HG03095 (cell line): ENCODE results near the gene GPD2.

Experiments
- ATAC-seq: cut with Tn5 transposase; IDR thresholded peaks from one replicate; pipeline ENCODE4 v1.9.1; 2021; ENCODE audit warnings: moderate library complexity; ENCODE audit not compliant: unreplicated experiment

The GPD2 gene

DNA sequence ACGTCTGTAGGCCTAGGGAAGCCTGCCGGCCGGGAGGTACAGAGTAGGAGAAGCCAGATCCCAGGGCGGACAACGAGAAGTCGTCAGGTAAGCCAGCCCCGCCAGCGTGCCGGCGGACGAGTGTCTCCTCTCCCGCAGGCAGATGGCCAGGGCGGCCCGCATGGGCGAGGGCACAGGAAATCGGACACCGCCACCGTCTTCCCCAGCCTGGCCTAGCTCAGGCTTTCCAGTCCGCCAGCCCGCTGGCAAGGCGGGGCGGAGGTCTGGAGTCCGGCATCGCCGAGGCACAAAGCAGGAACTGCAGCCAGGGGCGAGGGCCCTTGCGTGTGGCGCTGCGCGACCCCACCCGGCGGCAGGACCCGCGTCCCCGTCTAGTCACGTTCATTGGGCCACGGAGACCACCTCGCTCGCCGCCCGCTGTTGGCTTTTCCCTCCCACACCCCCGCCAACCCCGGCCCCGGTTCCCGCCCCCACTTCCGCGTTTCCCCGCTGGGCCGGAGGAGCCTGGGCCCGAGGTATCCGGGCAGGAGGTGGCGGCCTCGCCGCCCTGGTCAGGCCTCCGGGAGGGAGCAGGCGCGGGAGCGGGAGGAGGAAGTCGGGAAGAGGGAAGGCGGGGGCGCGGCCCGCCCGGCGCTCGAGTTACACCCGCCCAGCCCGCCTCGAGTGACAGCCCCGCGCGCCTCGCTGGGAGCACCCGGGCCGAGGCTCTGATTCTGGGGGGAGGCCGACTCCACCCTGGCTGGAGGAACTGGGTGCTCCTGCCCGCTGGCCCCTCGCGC is at the start of gene GPD2:
Gene GPD2 (plus strand): TSS at position 662 of the 779 bp plus-strand sequence. CDS start 39,727 bp downstream, outside the sequence.
- ATAC-seq = peak; percentile 54

DNA sequence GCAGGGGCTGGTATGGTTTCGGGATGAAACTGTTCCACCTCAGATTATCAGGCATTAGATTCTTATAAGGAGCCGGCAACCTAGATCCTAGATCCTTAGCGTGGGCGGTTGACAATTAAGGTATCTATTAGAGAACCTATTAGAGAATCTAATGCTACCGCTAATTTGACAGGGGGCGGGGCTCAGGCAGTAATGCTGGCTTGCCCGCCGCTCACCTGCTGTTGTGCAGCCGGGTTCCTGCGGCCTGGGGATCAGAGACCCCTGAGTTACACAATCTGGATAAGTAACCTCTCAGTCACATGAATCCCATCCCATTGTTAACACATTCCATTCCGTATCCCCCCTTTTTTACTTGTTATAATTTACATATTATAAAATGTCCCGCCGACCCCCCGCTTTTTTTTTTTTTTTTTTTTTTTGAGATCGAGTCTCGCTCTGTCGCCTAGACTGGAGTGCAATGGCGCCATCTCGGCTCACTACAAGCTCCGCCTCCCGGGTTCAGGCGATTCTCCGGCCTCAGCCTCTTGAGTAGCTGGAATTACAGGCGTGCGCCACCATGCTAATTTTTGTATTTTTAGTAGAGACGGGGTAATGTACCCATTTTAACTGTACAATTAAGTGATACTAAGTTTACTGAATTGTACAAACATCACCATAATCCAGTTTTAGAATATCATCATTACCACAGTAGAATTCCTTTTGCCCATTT is 42.0 kb upstream of the GPD2 start:
- ATAC-seq = no peak

DNA sequence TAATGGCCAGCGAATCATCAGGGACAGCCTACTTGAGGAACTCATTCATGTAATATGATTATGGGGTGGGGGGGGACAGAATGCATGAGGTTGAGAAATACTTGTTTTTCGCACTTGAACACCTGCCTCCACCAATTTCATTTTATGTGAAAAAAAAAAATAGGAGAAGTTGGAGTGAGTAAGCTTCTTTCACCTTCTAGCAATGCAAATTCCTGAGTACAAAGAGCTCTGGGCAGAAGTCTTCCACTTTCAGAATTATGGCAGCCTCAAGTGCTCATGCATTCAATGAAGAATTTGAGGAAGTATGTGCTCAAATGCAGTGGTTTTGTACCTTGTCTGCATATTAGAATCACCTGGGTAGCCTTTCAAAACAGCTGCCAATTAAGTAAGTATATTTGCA is 40.1 kb upstream of the GPD2 start:
- peak; percentile 25 for ATAC-seq

DNA sequence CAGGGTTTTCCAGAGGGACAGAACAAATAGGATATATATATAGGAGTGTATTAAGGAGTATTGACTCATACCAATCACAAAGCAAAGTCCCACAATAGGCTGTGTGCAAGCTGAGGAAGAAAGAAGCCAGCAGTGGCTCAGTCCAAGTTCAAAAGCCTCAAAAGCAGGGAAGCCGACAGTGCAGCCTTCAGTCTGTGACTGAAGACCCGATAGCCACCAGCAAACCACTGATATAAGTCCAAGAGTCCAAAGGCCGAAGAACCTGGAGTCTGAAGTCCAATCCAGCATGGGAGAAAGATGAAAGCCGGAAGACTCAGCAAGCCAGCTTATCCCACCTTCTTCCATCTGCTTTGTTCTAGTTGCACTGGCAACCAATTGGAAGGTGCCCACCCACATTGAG is 39.0 kb upstream of the GPD2 start:
- no peak for ATAC-seq

DNA sequence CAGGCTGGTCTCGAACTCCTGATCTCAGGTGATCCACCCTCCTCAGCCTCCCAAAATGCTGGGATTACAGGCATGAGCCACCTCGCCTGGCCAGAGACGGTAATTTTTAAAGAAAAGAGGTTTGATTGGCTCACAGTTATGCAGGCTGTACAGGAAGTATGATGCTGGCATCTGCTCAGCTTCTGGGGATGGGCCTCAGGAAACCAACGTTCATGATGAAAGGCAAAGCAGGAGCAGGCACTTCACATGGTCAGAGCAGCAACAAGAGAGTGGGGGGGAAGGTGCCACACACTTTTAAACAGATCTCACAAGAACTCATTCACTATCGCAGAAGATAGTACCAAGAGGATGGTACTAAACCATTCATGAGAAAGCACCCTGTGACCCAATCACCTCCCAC is 38.0 kb upstream of the GPD2 start:
- no peak for ATAC-seq

DNA sequence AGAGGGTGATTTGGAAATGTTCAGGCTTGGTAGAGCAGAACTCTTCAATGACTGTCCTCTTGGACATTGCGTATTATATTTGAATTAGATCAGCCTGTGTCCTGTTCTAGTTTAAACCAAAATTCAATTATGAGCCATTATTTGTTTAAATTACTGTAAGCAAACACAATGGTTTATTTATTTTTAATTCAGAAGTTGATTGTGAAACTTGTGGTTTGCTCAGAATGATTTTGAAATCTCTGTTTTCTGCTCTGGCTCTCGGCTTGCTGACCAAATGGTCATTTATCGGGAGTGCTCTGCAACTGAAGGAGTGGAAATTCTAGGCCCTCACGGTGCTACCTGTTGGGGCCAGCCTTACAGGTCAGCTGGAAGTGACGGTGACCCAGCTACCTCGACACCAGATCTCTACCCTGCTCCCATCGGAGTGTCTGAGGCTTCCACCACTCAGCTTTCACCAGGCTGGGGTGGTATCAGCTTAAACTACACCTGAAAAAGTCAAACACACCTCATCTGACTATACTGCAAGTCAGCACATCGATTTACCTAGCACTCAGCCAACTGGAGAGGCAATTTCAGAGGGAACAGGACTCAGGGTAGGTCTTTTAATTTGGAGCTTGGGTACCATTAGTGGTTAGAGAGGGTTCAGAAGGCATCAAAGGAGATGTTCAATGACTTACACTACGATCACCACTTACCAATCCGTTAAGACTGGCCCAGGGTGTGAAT is 36.8 kb upstream of the GPD2 start:
- peak; percentile 0 for ATAC-seq

DNA sequence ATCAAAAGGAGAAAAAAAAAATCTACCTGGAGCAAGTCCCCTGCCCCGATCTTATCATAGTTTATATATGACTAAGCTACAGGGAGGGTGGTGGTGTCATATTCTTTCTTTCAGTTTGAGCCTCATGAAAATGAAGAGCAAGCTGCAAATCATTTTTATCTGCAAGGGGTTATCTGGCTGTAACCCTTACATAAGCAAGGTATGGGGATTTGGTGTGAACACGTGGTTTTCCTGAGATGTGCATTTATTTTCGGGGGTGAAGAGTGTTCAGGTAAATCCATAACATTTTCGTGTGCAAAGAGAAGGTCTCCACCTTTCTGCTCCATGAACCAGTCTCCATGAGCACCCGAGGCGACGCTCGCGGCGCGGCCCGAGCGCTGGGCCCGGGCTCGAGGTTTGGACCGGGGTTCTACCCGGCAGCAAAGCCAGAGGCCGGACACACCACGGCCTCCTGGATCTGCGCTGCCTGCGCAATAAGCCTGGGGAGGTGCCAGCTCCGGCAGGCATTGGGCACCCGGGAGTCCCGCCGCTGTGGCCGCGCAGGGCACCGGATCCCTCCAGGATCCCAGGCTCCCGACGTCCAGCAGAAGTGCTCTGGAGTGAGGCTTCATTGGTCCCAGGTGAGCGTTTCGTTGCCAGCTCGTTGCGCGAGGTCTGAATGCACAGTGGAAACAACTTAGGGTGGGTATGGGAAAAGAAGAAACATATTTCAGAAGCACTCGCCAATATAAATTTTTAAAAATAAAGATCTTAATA is 36.1 kb upstream of the GPD2 start:
- peak; percentile 36 for ATAC-seq

DNA sequence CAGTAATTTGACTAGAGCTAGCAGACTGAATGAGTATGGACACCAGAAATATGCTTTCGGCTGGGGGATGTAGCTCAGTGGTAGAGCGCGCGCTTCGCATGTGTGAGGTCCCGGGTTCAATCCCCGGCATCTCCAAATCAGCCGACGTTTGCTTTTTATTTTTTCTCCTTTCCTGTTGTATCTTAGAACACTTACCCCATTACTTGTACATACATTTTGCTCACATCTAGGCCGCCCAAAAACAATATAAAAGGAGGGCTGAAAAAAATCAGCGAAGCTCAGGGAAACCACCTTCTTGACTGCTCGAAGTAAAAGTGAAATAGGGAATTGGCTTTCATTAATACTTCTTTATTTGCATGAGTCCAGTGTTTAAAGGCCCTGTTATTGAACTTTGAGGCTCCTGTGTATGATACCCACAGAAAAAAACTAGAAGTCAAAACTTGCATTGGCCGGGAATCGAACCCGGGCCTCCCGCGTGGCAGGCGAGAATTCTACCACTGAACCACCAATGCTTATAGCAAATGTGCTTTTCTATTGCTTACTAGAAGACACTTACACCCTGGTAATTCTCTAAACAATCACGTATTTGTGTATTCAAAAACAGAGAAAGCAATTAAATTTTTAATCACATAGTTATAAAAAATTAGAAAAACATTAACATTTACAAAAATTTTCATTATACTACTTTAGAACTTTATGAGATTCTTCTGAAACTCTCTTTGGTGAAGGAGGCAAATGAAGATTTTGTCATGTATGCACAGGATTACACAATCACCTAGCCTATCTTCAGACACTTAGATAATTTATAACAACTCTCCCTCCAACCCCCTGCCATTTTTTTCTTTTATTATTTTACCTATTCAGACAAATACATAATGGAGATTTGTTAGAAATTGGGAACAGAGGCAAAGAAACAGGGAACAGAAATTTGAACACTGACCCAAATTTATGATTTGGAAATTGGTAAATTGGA is 35.2 kb upstream of the GPD2 start:
- peak; percentile 50 for ATAC-seq

DNA sequence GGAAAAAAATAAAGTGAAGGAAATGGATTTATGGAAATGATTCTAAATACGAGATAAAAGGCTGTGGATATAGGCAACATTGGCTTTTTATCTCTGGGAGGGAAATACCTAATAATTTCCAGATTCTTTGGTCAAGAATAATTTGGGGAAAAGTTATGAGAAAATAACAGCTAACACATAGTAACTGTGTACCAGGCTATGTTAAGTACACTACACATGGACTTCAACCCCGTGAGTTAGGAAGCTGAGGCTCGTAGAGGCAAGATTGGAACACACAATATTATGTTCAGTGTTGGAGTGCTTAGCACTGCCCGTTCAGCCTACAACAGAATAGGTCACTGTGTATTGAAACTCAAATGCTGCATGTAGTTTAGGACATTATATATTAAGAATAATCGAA is 34.3 kb upstream of the GPD2 start:
- no peak for ATAC-seq

DNA sequence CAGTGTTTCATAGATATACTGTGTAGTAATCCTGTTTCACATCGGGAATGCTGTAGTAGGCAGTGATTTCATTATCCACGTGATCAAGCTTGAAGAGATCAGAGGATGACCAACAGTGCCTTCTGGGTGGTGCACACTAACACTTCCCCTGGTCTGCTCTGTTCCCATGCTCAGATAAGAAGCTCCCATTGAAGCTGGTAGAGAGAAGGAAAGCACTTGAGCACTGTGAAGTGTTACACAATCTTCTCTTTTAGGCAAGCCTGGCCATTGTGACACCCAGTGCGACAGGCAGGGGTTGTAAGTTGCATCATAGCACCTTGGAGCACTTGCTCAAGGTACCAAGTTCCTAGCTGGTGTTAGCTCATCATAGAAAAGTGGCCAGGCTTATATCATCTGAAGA is 30.6 kb upstream of the GPD2 start:
- ATAC-seq = no peak

DNA sequence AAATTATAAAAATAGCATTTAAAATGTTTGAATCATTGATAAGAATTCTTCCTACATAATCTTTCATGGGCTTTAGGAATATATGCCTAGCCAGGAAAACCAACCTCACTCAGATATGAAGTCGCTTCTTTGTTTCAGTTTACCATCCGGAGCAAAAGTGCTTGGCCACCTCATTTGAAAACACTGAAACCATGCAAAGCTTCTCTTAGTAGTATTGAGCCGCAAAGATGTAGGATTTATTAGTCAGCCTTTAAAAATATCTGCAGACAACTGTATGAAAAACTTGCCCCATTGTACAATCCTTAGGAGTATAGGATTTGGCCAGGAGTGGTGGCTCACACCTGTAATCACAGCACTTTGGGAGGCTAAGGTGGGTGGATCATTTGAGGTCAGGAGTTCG is 24.3 kb upstream of the GPD2 start:
- ATAC-seq = no peak

DNA sequence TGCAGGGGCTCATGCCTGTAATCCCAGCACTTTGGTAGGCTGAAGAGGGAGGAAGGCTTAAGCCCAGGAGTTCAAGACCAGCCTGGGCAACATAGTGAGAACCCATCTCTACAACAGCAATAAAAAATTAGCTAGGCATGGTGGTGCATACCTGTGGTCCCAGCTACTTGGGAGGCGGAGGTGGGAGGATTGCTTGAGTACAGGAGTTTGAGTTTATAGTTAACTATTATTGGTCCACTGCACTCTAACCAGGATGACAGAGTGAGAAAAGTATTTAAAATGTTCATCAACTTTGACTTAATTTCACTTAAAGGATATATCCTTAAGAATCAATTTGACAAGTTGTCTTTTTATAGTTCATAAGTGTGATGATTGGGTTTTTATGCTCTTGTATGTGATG is 14.3 kb upstream of the GPD2 start:
- no peak for ATAC-seq

DNA sequence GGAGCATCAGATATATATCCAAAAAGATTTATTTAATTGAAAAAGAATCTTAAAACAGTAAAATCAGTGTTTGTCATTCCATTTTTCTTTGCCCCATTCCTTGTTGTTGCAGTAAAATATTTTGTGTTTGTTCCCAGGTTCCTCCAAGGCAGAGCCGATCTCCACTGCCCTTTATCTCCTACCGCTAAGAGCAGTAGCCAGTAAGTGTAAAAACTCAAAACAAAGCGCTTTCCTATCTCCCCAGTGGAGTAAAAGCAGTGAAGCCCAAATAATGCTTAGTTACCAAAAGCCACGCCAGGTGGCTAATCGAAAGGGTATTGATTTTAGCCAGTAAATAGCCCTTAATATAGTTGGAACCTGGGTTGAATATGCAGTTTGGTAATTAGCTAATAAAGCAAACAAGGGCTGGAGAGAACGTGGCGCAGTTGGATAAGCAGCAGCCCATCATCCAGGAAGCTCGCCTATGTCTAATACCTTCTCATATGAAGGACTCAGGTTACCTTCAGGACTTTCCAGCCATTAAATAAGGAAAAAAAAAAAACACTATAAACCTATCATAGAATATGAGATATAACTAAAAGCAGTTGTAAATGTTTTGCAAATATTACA is 12.4 kb upstream of the GPD2 start:
- no peak for ATAC-seq

DNA sequence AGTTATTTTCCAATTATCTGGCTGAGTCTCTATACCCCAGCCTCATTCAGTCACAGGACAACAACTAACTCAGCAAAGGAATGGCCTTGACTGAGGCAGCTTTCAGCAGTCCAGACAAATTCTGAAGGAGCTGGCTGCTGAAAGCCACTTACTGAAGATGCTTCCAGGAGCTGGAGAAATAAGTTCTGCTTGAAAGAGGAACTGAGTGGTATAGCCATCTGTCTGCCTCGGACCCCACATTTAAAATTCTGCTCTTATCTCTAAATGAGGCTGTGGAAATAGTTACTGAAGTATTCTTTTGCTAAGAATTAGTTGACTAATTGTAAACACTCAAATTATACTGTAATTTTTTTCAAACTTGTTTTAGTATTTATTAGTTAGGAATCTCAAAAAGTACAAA is 9.1 kb upstream of the GPD2 start:
- ATAC-seq = no peak

DNA sequence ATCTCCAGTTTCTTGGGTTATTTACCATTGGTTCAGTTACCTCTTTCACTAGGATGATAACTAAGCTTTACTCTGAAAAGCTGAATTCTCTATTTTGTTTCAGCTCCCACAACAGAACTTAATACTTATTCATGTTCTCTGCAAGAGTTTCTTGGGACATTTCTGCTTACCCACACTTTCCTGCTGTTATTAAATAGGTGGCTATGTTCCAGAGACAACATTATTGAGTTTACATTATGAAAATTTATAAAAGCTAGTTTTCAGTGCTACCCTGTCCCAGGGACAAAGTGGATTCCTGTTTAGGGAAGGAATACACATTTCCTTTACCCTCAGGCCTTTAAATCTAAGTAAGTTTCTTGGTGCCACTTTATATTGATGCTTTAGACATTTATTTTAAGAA is 7.0 kb upstream of the GPD2 start:
- no peak for ATAC-seq

DNA sequence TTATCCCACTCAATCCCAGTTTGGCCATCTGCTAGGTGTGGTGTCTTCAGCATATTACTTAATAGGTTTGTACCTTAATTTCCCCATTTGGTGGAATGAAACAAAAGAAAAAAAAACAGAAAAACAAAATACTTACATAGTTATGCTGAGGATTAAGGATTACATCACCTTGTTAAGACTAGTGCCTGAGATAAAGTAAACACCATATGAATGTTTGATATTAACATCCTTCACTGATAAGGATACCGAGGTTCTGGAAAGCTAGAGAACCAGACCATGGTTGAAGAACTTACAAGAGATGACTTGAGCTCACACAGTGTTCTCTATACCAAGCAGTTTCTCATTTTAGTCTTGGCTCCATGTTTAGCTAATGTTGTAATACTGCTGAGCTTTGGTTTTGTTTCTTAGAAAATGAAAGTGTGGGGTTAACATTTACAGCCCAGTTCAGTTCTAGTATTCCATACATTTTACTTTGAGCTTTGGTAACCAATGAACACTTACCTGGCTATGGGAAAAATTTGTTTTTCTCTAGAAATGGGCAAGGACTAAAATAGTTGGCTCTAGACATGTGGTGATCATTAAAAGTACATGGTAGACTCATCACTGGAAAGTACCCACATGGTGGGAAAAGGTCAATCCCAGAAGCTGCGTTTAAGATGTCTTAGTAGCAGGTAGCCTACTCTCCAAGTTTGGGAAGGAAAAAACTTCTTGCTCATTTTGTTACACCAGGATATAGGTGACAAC is 5.8 kb upstream of the GPD2 start:
- ATAC-seq = peak; percentile 16

DNA sequence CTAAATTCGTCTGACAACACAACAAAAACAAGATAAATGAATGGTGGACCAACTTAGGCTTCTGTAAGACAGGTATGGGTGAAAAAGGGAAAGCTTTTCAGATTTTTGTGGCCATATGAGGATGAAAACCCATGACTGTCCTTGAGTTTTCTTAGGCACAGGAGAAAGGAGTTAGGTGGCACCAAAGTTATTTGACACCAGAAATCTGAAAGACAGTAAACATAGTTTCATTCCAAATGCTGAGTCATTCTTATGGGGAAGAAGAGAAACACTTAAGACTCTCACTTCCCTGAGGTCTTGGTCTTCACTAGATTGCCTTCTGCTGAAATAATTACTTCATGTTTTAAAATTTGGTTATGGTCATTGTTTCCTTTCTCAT is 5.2 kb upstream of the GPD2 start:
- peak; percentile 72 for ATAC-seq

DNA sequence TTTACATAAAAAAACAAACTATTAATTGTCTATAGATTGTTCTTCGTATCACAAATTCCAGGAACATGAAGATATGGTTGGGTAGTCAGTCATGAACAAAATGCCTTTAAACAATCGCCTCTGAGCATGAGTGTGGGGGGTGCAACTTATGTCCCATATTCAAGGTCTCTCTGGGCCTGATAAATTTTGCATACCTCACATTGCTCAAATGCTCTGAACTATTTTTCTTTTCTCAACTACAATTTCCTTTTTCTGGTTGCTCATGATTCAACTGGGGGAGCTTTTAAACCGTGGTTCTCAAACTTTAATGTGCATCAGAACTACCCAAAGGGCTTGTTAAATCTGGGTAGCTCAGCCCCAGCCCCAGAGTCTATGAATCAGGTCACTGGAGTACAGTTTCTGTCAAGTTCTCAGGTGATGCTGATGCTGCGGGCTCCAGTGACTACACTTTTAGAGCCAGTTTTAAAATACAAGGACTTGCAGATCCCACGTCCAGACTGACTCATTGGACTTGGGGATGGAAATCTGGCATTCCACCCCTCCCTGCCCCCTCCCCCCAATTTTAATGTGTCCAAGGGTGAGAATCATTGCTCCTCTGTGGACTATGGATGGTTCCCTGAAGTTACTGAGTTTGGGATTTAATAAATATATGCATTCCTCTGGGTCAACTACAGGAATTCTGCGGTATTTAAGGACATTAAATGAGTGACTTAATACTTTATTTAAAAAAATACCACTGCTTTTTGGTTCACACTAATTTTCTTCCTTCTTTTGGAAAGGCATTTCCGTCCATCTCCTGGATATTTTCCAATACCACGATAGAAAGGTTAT is 1.5 kb upstream of the GPD2 start:
- no peak for ATAC-seq
